ENCODE data around the gene TMEM51. TPM values are rescaled to one million over a fixed set of nuclear protein-coding genes. Genes with fewer than 3 reads are reported as not detected.

TMEM51 gene
- total RNA-seq, 1 donor from 2014 or later: 1.4 TPM

GRCh38 chr1:15219280-15220023 is 65.9 kb downstream of the TMEM51 start:
- DNase-seq: no peak

GRCh38 chr1:15220024-15220392 is 66.5 kb downstream of the TMEM51 start:
- DNase-seq: no peak

GRCh38 chr1:15220825-15221431 is 67.4 kb downstream of the TMEM51 start:
- DNase-seq: no peak

- no peak for DNase-seq
Measured at GRCh38 chr1:15222653-15223303, 69.2 kb downstream of the TMEM51 start.

GRCh38 chr1:15224259-15224869 is 70.8 kb downstream of the TMEM51 start:
- DNase-seq: no peak

- DNase-seq: no peak
Measured at GRCh38 chr1:15224974-15225373, 71.4 kb downstream of the TMEM51 start.

GRCh38 chr1:15225461-15225860 is 71.9 kb downstream of the TMEM51 start:
- no peak for DNase-seq

- no peak for DNase-seq
Measured at GRCh38 chr1:15226388-15227255, 73.1 kb downstream of the TMEM51 start.

GRCh38 chr1:15229707-15230131 is 76.2 kb downstream of the TMEM51 start:
- DNase-seq: no peak

- no peak for DNase-seq
Measured at GRCh38 chr1:15231714-15232201, 78.2 kb downstream of the TMEM51 start.

GRCh38 chr1:15233689-15234088 is 80.1 kb downstream of the TMEM51 start:
- no peak for DNase-seq

GRCh38 chr1:15236321-15236721 is 82.8 kb downstream of the TMEM51 start:
- no peak for DNase-seq

GRCh38 chr1:15236746-15237145 is 83.2 kb downstream of the TMEM51 start:
- DNase-seq: no peak

GRCh38 chr1:15238789-15239188 is 85.2 kb downstream of the TMEM51 start:
- DNase-seq: no peak

GRCh38 chr1:15242766-15243165 is 89.2 kb downstream of the TMEM51 start:
- DNase-seq: no peak

GRCh38 chr1:15243275-15244043 is 89.9 kb downstream of the TMEM51 start:
- no peak for DNase-seq

GRCh38 chr1:15244813-15245212 is 91.3 kb downstream of the TMEM51 start:
- no peak for DNase-seq

- DNase-seq: no peak
Measured at GRCh38 chr1:15245593-15246360, 92.2 kb downstream of the TMEM51 start.

GRCh38 chr1:15246960-15247614 is 93.5 kb downstream of the TMEM51 start, which contains the start of gene FHAD1:
FHAD1 (plus strand) TSS chr1:15247223; CDS start chr1:15251785, 4,562 bp downstream.
- no peak for DNase-seq

- no peak for DNase-seq
Measured at GRCh38 chr1:15248216-15248615, 94.7 kb downstream of the TMEM51 start.
